Erythroblast (primary cell): ENCODE data around the gene DBF4B.

Source experiments
- GATA1 ChIP-seq: IDR thresholded peaks from 2 replicates; pipeline ENCODE4 v1.6.1; 2011; ENCODE audit warnings: low read depth, mild to moderate bottlenecking, control low read depth, low read length, moderate library complexity
- POLR2A ChIP-seq: IDR thresholded peaks from 2 replicates; pipeline ENCODE4 v1.6.1; 2011; ENCODE audit warnings: mild to moderate bottlenecking, low read length

GRCh38 chr17:44757045-44757917, 48.8 kb downstream of the DBF4B start:
- TF ChIP-seq POLR2A: no peak
- no peak for TF ChIP-seq GATA1
